Subcutaneous adipose tissue (tissue), 4 donors: ENCODE measurements around the gene OR5I1. TPM values are rescaled to one million over a fixed set of nuclear protein-coding genes. Genes with fewer than 3 reads are reported as not detected.

ENCODE experiments used
- CTCF ChIP-seq: fragments of 450-650 bp; IDR thresholded peaks from one replicate; pipeline ENCODE4 v1.5.1; 2016; ENCODE audit warnings: low read depth, mild to moderate bottlenecking, control low read depth, antibody characterized with exemption, moderate library complexity
- total RNA-seq, 4 donors: library from RNA; depleted of rRNA; stranded (reverse); fragments of >200 nt; gene quantifications; one replicate each; pipeline ENCODE4 v1.1.0, GENCODE V29; 2016

OR5I1 gene
- total RNA-seq, result not detected

GRCh38 chr11:55936300-55936699 is at the start of gene OR5I1:
Gene OR5I1 (minus strand): TSS chr11:55936400. CDS start chr11:55936400, 0 bp downstream.
- no peak for TF ChIP-seq CTCF

- no peak for TF ChIP-seq CTCF
These were observed 34.7 kb upstream of the OR5I1 start for GRCh38 chr11:55970935-55971334.

- TF ChIP-seq CTCF, result no peak
These were observed 33.6 kb upstream of the OR5I1 start, which contains the start of gene OR10AG1 for GRCh38 chr11:55969845-55970244. Gene OR10AG1 (minus strand): TSS chr11:55969945. CDS start chr11:55969907, 38 bp downstream.

- no peak for TF ChIP-seq CTCF
These were observed 31.7 kb upstream of the OR5I1 start for GRCh38 chr11:55967914-55968313.

- TF ChIP-seq CTCF, result no peak
These were observed 30.2 kb upstream of the OR5I1 start for GRCh38 chr11:55966391-55966790.

GRCh38 chr11:55956521-55956920 is 20.3 kb upstream of the OR5I1 start:
- TF ChIP-seq CTCF, result no peak

- TF ChIP-seq CTCF, result no peak
These were observed 13.1 kb upstream of the OR5I1 start for GRCh38 chr11:55949330-55949729.
